Tibial nerve (tissue), 3 donors: ENCODE results near the gene TRIM3.
"Not testable (repeated sequence)": the region's sequence is repeated elsewhere in the genome, so short reads cannot be mapped to it uniquely, and the experiment has no call there.

Experiments used
- CTCF ChIP-seq, 5 experiments: fragments of 200-600 bp in 3 of 5; fragments of 450-650 bp in 2 of 5; sonication (generic) in 3 of 5; IDR thresholded peaks; one replicate each; pipeline ENCODE4 v1.5.1; 2016 to 2019; ENCODE audit warnings: antibody characterized with exemption in 5 of 5, mild to moderate bottlenecking in 3 of 5, moderate library complexity in 2 of 5
- POLR2A ChIP-seq, 2 donors: fragments of 450-650 bp; IDR thresholded peaks; one replicate each; pipeline ENCODE4 v1.6.1; 2017; ENCODE audit warnings: antibody characterized with exemption in 2 of 2, mild to moderate bottlenecking in 2 of 2, moderate library complexity in 2 of 2

DNA sequence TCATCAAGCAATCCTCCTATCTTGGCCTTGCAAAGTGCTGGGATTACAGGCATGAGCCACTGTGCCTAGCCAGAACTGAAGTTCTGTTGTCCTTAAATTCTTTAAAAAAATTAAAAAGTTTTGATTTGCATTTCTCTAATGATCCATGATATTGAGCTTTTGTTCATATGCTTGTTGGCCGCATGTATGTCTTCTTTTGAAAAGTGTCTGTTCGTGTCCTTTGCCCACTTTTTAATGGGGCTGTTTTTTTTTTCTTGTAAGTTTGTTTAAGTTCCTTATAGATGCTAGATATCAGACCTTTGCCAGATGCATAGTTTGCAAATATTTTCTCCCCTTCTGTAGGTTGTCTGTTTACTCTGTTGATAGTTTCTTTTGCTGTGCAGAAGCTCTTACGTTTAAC, 48.2 kb upstream of the TRIM3 start:
- TF ChIP-seq CTCF, POLR2A (IDR thresholded peaks at IDR 0.05): not testable (repeated sequence)
